B cell (primary cell): ENCODE measurements around the gene HPX.

Experiments
- EZH2 ChIP-seq: IDR thresholded peaks from 2 replicates; pipeline ENCODE4 v1.6.1; 2012; ENCODE audit warnings: borderline replicate concordance, low read depth, mild to moderate bottlenecking, moderate library complexity, low read length; ENCODE audit not compliant: insufficient read depth, poor library complexity, severe bottlenecking
- TF ChIP-seq, protein P1 (sequence below): fragments of 200-600 bp; IDR thresholded peaks from one replicate; pipeline ENCODE4 v1.8.0; 2022; ENCODE audit warnings: antibody characterized with exemption, mild to moderate bottlenecking

DNA sequence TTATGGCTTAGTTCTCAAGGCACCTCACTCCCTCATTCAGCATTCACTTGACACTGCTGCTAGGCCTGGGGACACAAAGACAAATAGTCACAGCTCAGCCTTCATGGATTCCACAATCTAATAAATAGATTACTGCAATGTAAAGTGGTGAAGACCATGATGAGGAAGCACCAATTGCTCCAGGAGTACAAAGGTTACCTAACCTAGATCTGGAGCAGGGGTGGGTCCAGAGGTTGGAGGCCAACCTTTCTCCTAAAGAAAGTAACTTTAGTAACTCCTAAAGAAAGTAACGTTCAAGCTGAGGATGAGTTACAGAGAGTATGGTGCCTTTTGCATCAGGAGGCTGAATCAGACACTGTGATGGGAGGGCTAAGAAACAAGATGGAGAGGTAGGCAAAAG is 28.8 kb upstream of the HPX start:
- TF ChIP-seq, protein P1, sequence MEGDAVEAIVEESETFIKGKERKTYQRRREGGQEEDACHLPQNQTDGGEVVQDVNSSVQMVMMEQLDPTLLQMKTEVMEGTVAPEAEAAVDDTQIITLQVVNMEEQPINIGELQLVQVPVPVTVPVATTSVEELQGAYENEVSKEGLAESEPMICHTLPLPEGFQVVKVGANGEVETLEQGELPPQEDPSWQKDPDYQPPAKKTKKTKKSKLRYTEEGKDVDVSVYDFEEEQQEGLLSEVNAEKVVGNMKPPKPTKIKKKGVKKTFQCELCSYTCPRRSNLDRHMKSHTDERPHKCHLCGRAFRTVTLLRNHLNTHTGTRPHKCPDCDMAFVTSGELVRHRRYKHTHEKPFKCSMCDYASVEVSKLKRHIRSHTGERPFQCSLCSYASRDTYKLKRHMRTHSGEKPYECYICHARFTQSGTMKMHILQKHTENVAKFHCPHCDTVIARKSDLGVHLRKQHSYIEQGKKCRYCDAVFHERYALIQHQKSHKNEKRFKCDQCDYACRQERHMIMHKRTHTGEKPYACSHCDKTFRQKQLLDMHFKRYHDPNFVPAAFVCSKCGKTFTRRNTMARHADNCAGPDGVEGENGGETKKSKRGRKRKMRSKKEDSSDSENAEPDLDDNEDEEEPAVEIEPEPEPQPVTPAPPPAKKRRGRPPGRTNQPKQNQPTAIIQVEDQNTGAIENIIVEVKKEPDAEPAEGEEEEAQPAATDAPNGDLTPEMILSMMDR: no peak
- no peak for TF ChIP-seq EZH2
